ENCODE results near the gene HIPK3.
A peak's percentile ranks its signal among the peaks of the same experiment; 100 is the strongest.
"Not testable (repeated sequence)": the region's sequence is repeated elsewhere in the genome, so short reads cannot be mapped to it uniquely, and the experiment has no call there.

Gene HIPK3

DNA sequence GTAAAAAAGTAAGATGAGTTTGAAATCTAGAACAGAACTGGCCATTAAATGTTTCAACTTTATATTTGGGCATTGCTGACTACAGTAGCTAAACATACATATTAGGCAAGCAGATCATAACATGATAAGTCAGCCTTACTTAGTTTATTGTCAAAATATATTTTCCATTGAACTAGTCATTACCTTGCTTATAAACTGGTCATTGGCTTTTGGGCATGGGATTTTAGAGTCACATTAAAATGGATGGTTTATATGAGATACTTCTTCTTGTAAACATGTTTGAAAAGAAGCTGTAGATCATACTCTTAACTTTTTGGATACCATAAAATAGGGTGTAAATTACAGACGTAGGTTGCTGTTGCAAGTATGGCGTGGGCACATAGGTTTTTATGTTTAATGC is 2.7 kb downstream of the HIPK3 start:
- DNase-seq: no peak

DNA sequence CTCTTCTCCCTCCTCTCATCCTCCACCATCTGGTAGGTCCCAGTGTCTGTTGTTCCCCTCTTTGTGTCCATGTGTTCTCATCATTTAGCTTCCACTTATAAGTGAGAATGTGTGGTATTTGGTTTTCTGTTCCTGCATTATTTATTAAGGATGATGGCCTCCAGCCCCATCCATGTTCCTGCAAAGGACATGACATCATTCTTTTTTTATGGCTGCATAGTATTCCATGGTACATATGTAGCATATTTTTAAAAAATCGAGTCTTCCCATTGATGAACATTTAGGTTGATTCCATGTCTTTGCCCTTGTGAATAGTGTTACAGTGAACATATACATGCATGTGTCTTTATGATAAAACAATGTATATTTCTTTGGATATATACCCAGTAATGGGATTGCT is 4.2 kb downstream of the HIPK3 start:
- not testable (repeated sequence) for DNase-seq

DNA sequence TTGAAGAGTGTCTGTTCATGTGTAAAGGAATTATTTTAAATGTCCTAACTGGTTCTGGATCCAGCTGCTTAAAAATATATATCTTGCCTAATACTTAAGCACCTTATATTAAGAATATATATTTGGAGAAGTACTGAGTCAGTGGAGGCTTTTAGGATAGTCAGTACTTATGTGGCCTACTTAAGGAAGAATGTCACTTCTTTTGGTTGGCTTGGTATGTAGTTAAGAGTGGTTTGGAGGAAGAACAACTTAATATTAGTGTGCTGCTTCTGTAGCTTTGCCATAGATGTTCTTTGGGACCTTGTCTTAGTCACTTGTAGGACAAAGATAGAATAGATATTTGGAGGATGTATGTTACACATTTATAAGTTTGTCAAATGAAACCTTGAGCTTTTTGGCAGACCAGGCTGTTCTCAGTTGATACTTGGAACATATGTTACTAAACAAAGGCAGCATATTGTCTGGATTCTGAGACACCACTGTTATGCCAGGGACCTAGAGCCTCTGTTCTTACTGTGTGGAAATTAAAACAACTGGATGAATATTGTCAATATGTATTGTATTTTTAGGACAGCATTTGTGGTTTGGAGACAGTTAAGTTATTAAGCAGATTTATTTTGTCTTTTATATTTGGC is 4.9 kb downstream of the HIPK3 start:
- DNase-seq: no peak

DNA sequence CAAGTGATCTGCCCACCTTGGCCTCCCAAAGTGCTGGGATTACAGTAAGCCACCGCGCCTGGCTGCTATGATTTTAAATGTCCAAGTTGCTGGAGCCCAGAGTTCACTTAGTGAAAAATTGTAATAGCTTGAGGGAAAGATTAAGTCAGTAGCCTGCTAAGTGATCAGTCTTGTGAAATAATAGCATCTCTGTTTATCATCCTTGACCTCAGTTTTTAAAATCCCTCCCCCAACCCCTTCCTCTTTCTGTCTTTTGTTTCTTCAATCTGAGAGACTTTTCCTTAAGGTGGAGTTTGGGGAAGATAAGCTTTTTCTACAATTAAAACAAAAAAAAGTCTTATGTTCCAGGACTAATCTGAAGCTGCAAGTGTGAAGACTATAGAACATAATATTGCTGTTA is 6.4 kb downstream of the HIPK3 start:
- DNase-seq: no peak

DNA sequence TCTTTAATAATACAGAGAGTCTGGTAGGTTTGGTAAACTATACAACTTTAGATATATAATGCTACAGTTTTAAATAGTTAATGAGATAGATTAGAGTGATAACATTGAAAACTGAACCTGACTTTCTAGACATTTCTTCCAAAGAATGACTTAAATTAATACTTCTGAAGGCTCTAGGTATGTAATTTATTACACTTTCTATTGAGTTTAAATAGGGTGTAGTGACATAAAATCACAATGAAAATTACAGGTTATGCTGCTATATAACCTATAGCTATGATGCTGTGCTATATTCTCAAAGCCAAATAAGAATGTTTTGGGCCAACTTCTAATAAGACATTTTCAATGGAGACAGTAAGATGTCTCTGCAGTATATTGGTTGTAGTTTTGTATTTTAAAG is 7.7 kb downstream of the HIPK3 start:
- DNase-seq: no peak

DNA sequence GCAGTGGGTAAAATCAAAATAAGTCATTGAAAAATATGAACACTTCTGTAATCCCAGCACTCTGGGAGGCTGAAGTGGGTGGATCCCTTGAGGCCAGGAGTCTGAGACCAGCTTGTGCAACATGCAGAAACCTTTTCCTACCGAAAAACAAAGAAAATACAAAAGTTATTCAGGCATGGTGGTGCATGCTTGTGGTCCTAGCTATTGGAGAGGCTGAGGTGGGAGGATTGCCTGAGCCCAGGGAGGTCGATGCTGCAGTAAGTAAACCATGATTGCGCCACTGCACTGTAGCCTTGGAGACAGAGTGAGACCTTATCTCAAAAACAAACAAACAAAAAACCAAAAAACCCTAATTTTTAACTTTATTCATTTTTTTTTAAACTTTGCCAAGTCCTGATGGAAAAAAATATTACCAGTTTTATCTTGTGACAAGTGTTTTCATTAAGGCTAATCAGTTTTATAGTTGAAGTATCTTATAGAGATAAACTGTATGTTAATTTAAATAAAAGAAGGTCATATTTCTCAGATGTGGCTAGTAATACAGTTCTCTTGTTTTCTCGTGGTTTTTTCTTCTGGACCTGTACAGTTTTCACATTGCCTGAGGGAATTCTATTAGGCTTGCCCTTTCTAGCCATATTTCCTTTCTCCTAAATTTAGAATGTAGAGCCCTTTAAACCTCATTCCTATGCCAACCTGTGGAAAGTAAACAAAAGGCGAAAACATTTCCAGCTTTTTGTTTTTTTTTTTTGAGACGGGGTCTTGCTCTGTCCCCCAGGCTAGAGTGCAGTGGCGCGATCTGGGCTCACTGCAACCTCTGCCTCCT is 9.4 kb downstream of the HIPK3 start:
- no peak for DNase-seq

DNA sequence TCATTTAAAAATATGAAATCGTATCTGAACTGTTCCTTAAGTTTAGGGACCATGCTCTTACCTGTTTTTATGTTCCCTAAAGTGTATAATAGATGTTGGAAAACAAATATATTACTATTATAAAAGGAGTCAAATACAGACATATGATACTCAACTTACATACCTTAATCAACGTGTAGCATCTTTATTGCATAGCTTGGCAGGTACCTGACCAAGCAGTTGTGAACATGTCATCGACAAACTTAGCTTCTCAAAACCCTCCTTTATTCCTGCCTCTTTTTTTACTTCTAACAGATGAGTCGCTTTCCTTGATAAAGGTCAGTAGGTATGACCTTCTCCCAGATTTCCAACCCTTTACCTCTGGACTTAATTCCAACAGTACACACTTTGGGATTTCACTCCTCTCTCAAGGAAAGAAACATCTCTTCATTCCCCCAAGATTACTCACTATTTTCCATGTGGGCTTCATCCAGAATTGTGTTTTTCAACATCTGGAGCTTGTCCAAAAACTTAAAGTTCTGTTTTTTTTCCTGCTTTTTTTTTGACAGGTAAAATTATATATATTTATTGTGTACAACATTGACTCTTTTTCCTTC is 11.9 kb downstream of the HIPK3 start:
- no peak for DNase-seq

DNA sequence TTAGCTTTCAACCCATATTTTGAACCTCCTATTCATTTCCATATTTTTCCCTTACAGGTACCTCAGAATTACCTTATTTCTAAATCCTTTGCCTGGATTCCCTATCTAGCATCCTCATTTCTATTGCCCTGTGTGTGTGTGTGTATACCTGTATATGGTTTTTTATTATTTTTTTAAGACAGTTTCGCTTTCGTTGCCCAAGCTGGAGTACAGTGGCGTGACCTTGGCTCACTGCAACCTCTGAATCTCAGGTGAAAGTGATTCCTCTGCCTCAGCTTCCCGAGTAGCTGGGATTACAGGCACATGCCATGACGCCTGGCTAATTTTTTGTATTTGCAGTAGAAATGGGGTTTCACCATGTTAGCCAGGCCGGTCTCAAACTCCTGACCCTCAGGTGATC is 12.6 kb downstream of the HIPK3 start:
- no peak for DNase-seq

DNA sequence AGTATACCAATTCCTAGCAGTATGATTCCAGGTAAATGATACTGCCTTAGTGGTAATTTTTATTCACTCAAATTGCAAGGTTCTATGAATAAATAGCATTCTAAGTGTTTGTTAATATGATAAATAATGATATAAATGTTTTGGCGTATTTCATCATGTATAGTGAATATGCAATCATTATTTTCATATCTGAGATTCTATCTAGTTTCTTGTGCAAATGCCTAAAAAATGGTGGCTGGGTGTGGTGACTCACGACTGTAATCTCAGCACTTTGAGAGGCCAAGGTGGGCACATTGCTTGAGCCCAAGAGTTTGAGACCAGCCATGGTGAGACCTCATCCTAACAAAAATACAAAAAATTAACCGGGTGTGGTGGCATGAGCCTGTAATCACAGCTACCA is 13.9 kb downstream of the HIPK3 start:
- DNase-seq: no peak

DNA sequence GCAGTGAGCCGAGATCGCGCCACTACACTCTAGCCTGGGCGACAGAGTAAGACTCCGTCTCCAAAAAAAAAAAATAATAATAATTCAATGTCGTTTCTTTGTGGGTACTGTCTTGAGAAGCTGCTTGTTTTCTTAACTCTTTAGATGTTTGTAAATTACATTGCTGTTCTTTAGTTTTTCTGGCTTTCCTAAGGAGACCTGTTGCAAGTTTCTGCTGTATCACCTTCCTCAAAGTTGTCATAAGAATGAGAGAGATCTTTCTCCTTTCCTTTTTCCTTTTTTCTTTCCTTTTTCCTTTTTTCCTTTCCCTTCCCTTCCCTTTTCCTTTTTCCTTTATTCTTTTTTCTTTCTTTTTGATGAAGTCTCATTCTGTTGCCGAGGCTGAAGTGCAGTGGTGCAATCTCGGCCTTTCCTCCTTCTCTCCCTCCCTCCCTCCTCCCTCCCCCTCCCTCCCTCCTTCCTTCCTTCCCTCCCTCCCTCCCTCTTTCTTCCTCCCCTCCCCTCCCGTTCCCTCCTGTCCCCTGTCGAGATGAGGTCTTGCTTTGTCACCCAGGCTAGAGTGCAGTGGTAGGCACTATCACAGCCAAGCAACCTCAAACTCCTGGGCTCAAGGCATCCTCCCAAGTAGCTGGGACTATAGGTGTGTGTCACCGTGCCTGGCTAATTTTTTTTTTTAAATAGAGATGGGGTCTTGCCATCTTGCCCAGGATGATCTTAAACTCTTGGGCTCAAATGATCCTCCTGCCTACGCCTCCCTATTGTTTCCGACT is 15.3 kb downstream of the HIPK3 start:
- no peak for DNase-seq

DNA sequence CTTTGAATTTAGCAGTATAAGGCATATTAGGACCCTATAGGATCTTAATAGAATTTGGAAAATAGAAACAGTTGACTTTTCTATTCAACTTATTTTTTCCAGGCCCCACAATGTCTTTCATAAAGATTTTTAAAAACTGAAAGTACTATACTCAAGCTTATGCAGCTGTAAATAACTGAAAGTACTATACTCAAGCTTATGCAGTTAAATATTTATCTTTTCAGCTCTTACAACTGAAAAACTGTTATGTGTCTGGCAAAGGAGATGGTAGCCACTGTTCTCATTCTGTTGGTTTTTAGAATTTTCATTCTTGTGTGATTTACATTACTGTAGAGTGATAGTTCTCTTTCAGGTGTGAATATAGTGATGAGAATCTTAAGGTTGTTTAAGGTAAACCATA is 16.5 kb downstream of the HIPK3 start:
- no peak for DNase-seq

DNA sequence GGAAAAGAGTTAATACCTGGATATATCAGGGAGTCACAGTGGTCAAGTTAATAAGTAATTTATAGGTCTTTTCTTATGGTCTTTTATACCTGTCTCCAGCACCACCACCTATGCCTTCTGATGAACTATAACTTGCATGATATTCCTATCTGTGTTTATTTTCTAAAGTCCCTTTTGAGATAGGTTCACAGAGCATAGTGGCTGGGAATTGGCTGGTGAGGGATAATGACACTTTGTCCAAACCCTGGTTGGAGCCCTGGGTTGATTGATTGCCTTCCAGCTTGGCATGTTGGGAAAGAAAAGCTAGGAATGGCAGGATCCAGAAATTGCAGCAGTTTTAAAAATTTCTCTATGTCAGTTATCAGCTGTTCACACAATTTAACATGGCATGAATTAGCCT is 23.2 kb downstream of the HIPK3 start:
- no peak for DNase-seq

DNA sequence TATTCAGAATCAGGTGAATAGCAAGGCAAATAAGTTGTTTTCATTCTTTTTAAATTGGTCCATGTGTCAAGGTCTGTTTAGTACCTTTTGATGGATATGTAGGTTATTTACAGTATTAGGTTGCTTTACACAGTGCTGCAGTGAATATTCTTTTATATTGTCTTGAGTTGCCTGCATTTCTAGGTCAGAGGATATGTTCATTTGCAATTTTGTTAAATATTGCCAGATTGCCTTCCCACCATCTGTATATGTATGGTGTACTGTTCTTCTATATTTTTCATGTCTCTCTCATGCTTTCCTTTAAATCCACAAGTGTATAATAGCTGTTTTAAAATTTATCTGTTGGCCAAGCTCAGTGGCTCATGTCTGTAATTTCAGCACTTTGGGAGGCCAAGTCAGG is 24.6 kb downstream of the HIPK3 start:
- DNase-seq: no peak

DNA sequence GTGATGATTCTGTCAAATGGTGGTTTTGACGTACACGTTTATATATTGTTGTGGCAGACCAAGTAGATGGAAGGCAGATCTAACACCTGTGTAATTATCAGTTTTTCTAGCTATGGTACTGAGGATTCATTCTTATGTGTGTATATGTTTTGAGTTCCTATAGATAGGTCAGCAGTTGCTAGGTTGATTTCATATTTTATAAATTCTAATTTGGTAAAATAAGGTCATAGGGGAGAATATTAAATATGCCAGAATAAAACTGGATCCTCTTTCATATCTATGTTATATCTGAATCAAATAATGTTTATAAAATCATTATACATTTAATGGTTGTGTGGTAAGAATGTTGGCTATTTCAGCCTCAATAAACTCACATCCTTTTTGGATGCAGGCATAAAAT is 27.6 kb downstream of the HIPK3 start:
- DNase-seq: no peak

DNA sequence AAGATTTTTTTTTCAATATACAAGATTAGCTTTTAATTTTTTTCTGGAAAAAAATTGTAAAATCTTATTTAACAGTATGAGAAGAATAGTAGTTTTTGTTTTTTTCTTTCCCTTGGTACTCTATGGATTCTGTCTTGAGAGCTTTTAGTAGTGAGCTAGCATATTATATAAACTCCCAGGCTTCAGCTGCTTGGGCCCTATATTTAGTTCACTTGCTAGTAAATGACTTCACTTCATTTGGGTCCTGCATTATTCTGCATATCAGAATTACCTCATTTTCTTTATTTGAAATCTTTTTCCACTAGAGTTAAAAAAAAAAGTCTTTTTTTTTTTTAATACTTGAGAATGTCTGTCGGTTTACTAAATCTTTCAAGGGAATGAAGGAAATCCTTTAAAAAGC is 33.1 kb downstream of the HIPK3 start:
- DNase-seq: no peak

DNA sequence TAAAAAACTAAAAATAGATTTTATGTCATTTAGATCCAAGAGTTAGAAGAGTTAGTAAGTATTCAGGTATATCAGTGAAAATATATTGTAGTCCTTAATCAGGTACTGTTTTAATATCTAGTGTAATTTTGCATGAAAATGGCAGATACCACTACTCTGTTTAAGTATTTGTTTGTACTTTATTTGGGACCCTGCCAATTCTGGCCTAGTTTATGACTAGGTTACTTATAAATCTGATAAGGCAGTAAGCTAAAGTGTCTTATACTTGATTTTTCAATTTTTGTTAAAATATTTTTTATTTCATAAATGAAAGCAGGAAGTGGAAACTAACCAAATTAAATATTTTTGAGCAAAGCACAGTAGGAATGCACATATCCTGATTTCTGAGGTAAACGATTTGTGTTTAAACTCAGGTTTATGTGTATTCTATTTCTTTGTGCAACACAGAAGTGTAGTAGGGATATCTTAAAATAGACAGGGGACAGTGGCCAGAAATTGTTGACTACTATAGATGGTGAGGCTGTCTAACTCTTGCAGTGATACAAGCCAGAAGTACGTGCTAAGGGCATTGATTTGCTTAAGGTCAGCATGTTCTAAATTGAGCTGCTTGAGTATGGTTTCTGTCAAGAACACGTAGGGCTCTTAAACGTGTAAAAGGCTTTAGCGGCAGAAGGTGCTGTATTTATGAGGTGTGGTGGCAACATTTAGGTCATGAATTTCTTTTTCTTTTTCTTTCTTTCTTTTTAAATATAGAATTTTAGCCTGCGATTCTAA is 34.0 kb downstream of the HIPK3 start:
- DNase-seq: no peak

DNA sequence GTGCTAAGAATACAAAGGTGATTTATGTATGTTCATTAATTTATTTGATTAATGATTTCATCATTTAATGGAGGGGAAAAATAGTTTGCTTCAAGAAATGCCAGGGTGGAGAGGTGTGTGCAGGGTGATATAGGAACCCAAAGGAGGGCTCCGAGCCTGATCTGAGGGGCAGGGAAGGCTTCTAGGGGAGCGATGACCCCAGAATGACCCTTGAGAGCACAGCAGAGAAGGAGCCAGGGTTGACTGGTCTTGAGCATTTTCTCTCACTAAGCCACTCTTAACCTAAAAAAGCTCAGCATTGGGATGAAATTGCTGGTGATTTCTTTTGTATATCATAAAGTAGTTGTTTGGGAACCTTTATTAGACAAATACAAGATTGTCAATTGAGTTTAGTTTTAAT is 35.1 kb downstream of the HIPK3 start:
- no peak for DNase-seq

DNA sequence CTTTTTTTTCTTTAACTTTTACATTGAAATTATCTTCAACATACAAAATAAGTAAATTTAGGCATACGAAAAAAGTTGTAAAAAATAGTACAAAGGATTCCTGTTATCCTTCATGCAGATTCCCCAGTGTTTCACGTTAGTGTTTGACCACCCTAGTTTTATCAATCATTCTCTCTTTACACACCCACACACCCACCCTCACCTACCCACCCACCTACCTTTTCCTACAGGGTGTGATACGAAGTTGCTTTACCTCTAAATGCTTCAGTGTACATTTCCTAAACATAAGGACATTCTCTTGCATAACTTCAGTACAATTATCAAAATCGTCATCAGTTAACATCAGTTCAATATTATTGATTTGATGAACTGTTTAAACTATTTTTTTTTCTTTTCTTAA is 37.0 kb downstream of the HIPK3 start:
- DNase-seq: no peak

DNA sequence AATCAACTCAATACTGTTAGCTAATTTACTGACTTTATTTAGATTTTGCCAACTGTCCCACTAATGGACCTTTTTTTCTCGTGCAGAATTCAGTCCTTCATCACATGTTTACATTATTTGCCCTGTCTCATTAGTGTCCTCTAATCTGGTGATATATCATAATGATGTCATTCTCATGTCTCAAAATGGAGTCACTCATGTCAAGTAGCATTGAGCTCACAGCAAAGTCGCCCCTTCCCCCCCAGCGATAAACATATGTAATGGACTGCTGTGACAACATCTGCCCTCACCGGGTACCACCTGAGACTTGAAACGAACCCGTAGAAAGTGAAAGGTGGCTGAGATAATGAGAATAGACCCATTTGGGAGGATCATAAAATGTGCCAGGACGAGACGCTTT is 37.6 kb downstream of the HIPK3 start:
- DNase-seq: no peak

DNA sequence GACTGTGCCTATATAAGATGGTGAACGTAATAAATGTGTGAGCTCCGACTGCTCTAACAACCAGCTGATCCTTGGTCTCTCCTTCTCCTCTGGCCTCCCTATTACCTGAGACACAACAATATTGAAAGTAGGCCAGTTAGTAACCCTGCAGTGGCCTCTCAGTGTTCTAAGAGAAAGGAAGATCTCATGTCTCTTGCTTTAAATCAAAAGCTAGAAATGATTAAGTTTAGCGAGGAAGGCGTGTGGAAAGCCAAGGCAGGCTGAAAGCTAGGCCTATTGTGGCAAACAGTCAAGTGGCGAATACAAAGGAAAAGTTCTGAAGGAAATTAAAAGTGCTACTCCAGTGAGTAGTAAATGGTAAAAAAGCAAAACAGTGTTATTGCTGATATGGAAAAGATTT is 39.5 kb downstream of the HIPK3 start:
- peak; percentile 6 for DNase-seq

DNA sequence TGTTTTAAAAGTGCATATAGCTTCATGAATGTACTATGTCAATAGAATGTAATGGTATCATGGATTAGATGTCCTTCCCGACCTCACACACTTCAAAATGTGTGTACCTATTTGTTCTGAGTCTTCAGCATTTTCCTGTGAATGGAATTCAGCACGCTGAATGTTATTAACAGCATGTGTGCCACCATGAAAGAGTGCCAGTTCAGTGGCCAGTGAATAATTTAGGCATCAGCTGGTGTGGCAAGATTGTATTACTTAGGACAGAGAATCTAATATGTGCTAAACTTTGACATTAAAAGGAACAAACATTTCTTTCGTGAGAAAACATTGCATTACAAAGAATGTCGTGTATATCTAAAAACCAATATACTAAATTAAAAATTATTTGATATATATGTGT is 46.4 kb downstream of the HIPK3 start:
- DNase-seq: no peak

DNA sequence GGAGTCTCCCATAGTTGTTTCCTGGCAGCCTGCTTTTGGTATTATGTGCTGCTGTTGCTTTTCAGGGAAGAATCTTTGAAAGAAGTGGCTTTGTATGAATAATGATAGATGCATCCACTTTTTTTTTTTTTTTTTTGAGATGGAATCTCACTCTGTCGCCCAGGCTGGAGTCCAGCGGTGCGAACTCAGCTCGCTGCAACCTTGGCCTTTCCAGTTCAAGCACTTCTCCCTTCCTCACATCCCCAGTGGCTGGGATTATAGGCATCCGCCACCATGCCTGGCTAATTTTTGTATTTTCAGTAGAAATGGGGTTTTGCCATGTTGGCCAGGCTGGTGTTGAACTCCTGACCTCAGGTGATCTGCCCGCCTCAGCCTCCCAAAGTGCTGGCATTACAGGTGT is 49.6 kb downstream of the HIPK3 start:
- DNase-seq: not testable (repeated sequence)

DNA sequence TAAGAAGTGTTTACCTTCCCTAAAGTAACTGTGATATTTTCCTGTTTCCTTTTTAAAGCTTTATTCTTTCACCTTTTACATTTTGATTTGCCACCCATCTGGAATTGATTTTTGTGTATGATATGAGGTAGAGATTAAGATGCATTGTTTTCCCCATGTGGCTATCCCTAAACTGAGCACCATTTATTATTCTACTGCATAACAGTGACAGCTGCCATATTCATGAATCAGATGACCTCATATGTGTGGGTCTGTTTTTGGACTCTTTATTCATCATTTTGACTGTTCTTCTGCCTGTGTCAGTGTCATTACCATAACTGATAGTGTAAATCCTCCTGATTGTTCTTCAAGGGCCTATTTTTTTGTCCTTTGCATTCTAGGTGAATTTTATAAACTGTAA is 50.8 kb downstream of the HIPK3 start:
- no peak for DNase-seq
